MCF 10A (cell line): ENCODE measurements around the gene SH3GL3. TPM values are rescaled to one million over a fixed set of nuclear protein-coding genes. Genes with fewer than 3 reads are reported as not detected.

ENCODE experiments used
- BruUV-seq: library from RNA; stranded (reverse); fragments of 400-500 nt; replicated peaks from 2 replicates; lab custom pipeline; 2021; lab: Mats Ljungman, UMichigan
- CTCF ChIA-PET: fragments of 300-600 bp; sonication (Branson Sonifier 250); formaldehyde crosslinking; extraction: SDS; loops from one replicate; lab custom pipeline; 2021; ENCODE audit warnings: antibody characterized with exemption, inconsistent platforms; lab: Yijun Ruan, JAX
- POLR2A ChIA-PET: fragments of 300-600, 350-650 bp; sonication (Branson Sonifier 250); formaldehyde crosslinking; extraction: SDS; loops from one replicate; lab custom pipeline; 2020; ENCODE audit warnings: antibody characterized with exemption, inconsistent platforms; lab: Yijun Ruan, JAX
- DNase-seq: peaks from one replicate; pipeline ENCODE4 v3.0.0-alpha.2; 2018; ENCODE audit not compliant: unreplicated experiment
- H3K27ac Mint-ChIP-seq: one replicate; pipeline ENCODE4 v1.8.0; 2022; ENCODE audit warnings: mild to moderate bottlenecking, low read depth, mixed read lengths; ENCODE audit not compliant: unreplicated experiment
- H3K27me3 Mint-ChIP-seq: one replicate; pipeline ENCODE4 v1.8.0; 2022; ENCODE audit warnings: mixed read lengths; ENCODE audit not compliant: insufficient read depth, unreplicated experiment
- H3K36me3 Mint-ChIP-seq: one replicate; pipeline ENCODE4 v1.8.0; 2022; ENCODE audit warnings: mild to moderate bottlenecking, moderate library complexity, mixed read lengths; ENCODE audit not compliant: insufficient read depth, unreplicated experiment
- H3K4me1 Mint-ChIP-seq: one replicate; pipeline ENCODE4 v1.8.0; 2022; ENCODE audit warnings: mixed read lengths; ENCODE audit not compliant: insufficient read depth, unreplicated experiment
- H3K4me3 Mint-ChIP-seq: one replicate; pipeline ENCODE4 v1.8.0; 2022; ENCODE audit warnings: mild to moderate bottlenecking, moderate library complexity, mixed read lengths; ENCODE audit not compliant: unreplicated experiment
- H3K9me3 Mint-ChIP-seq: one replicate; pipeline ENCODE4 v1.8.0; 2022; ENCODE audit warnings: mixed read lengths; ENCODE audit not compliant: unreplicated experiment
- CTCF ChIP-seq: fragments of 200-600 bp; IDR thresholded peaks from one replicate; pipeline ENCODE4 v1.8.0; 2022; ENCODE audit warnings: antibody characterized with exemption, mild to moderate bottlenecking; ENCODE audit not compliant: unreplicated experiment
- intact Hi-C: fragments of 100-400 bp; cut with micrococcal nuclease; formaldehyde crosslinking; loops from 2 replicates; pipeline ENCODE4 v1.14.1; 2022
- total RNA-seq: library from RNA; stranded (reverse); gene quantifications from 2 replicates; pipeline ENCODE4 v1.2.3, GENCODE V29; 2022

Gene SH3GL3
- total RNA-seq, 1 experiment from 2014 or later, result 0.19 TPM

- no peak overlapping the region for H3K4me3 Mint-ChIP-seq
- H3K27me3 Mint-ChIP-seq, result no peaks in the 10 kb centered on the region
- intact Hi-C loops, result no loop called here
- peak; percentile 14 for DNase-seq
- no peaks in the 10 kb centered on the region for H3K36me3 Mint-ChIP-seq
- ChIA-PET CTCF (interaction anchor here (1.2 kb wide), 1 partner anchor 11 kb away, joined by 4 read pairs; no protein-coding TSS in a partner anchor), POLR2A (interaction anchor here (0.6 kb wide), 1 partner anchor 273 kb away, joined by 3 read pairs; no protein-coding TSS in a partner anchor)
- TF ChIP-seq CTCF, result no peak
- H3K27ac Mint-ChIP-seq, result no peak overlapping the region
- H3K4me1 Mint-ChIP-seq, result no peaks in the 10 kb centered on the region
- H3K9me3 Mint-ChIP-seq, result no peaks in the 10 kb centered on the region
- BruUV-seq, result no TSS peak
Observed at GRCh38 chr15:83475551-83475950, 28.4 kb downstream of the SH3GL3 start.

DNA sequence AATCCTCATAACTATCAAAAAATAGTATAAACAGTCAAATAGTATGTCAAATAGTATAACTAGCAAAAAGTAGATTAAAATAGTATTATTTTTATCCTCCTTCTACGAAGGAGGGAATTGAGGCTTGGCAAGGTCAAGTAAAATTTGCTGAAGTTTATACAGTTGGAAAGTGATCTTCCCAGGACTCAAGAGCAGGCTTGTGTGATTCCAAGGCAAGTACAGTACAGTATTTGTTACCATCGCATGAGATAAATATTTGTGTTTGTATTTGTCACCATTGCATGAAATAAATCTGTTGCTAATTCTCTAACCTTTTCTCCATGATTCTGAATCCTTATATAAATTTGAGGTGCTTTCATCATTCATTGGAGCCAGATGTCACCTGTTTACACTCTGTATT lies 28.9 kb downstream of the SH3GL3 start:
- H3K4me1 Mint-ChIP-seq, result no peaks in the 10 kb centered on the region
- POLR2A ChIA-PET, result no interaction called here
- CTCF ChIA-PET, result no interaction called here
- no peaks in the 10 kb centered on the region for H3K9me3 Mint-ChIP-seq
- TF ChIP-seq CTCF, result no peak
- no peaks in the 10 kb centered on the region for H3K36me3 Mint-ChIP-seq
- H3K4me3 Mint-ChIP-seq, result no peak overlapping the region
- BruUV-seq, result no TSS peak
- intact Hi-C loops, result no loop called here
- DNase-seq, result no peak
- H3K27me3 Mint-ChIP-seq, result no peaks in the 10 kb centered on the region
- H3K27ac Mint-ChIP-seq, result no peak overlapping the region

DNA sequence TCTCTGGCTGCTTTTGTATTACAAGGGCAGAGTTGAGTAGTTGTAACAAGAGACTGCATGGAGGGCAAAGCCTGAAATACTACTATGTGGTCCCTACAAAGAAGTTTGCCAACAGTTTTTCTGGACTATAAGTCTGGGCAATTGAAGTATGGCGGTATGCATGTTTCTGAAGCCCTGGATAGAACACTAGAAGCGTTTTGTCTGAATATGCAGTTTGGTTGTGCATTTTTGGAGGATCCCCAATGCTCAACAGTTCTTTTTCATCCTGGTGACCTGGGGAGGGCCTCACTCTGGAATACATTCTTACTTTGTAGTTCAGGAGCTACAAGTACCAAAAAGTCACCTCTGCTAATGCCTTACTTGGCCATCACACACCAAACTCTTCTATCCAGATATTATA lies 29.6 kb downstream of the SH3GL3 start:
- ChIA-PET CTCF (no interaction called here), POLR2A (interaction anchor here (1.0 kb wide), 1 partner anchor 75 kb away, joined by 3 read pairs; no protein-coding TSS in a partner anchor)
- H3K4me3 Mint-ChIP-seq, result no peak overlapping the region

GRCh38 chr15:83477172-83477807 lies 30.1 kb downstream of the SH3GL3 start:
- H3K36me3 Mint-ChIP-seq, result no peaks in the 10 kb centered on the region
- H3K9me3 Mint-ChIP-seq, result no peaks in the 10 kb centered on the region
- no peaks in the 10 kb centered on the region for H3K27me3 Mint-ChIP-seq
- H3K4me3 Mint-ChIP-seq, result no peak overlapping the region
- CTCF ChIA-PET, result no interaction called here
- no peaks in the 10 kb centered on the region for H3K4me1 Mint-ChIP-seq
- no peak for DNase-seq
- no peak for TF ChIP-seq CTCF
- POLR2A ChIA-PET, result interaction anchor here (1.0 kb wide), 1 partner anchor 74 kb away, joined by 3 read pairs; no protein-coding TSS in a partner anchor
- intact Hi-C loops, result no loop called here
- no peak overlapping the region for H3K27ac Mint-ChIP-seq
- BruUV-seq, result no TSS peak

More for the DNA sequence above, 29.6 kb downstream of the SH3GL3 start:
- BruUV-seq, result no TSS peak
- TF ChIP-seq CTCF, result no peak
- Mint-ChIP-seq H3K27me3 (no peaks in the 10 kb centered on the region), H3K9me3 (no peaks in the 10 kb centered on the region), H3K4me1 (no peaks in the 10 kb centered on the region), H3K27ac (no peak overlapping the region), H3K36me3 (no peaks in the 10 kb centered on the region)
- no peak for DNase-seq
- intact Hi-C loops, result no loop called here
